Fibroblast of peridontal ligament (primary cell): Measurements from ENCODE around the gene ZNF219.

Source experiments
- DNase-seq: peaks from one replicate; pipeline ENCODE4 v3.0.0-alpha.2; 2010; ENCODE audit errors: extremely low read depth

Gene ZNF219

DNA sequence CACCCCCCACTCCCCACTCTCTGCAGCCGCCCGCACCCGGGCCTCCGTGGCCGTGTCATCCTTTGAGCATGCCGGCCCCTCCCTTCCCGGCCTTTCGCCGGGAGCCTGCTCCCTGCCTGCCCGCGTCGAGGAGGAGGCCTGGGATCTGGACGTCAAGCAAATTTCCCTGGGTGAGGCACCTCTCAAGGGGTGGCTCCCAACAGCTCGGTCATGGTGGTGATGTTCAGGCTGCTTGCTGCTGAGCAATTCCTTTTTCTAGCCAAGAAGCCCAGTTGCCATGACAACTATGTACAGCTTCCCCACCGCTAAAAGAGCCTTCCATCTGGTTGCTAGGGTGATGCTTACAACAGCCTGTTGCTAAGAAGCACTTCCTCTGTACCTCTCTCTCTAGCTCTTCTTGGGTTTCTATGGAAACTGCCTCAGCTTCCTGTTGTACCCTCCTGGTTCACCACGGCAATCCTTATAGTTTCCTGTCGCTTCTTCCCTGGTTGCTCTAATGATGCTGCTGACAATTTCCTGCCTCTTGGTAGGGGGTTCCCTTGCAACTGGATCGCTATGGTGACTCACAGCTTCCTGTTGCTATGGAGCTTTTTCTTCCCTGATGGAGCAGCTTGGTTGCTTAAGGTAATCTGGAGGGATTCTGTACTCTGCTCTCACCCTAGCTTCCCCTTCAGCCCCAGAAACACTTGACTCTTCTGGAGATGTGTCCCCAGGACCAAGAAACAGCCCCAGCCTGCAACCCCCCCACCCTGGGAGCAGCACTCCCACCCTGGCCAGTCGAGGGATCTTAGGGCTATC lies 11.0 kb downstream of the ZNF219 start:
- peak; percentile 96 for DNase-seq

- DNase-seq, result no peak
These were observed 11.6 kb downstream of the ZNF219 start for GRCh38 chr14:21086908-21087293.

- DNase-seq, result peak; percentile 87
These were observed 13.2 kb downstream of the ZNF219 start for GRCh38 chr14:21084998-21085853.

DNA sequence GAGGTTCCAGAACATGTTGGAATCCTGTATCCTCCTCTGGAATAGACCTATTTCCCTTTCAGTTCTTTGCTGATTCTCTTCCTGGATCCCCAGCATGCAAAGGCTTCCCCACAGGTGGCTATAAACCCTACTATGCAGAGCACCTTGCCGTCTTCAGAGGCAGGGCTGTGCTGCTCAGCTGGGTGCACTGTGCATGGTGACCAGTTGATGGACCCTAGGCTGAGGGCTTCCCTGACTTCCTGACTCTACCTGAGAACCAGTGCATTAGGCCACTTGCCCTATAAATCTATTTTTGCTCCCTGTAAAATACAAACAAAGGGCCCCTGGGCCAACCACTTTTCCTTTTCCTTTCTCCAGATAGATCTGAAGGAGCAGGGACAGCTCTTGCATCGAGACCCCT lies 14.1 kb downstream of the ZNF219 start:
- no peak for DNase-seq

- DNase-seq, result no peak
These were observed 14.7 kb downstream of the ZNF219 start for GRCh38 chr14:21083565-21084325.

- DNase-seq, result no peak
These were observed 16.8 kb downstream of the ZNF219 start for GRCh38 chr14:21081521-21082142.

GRCh38 chr14:21078726-21079125 lies 19.7 kb downstream of the ZNF219 start:
- no peak for DNase-seq

DNA sequence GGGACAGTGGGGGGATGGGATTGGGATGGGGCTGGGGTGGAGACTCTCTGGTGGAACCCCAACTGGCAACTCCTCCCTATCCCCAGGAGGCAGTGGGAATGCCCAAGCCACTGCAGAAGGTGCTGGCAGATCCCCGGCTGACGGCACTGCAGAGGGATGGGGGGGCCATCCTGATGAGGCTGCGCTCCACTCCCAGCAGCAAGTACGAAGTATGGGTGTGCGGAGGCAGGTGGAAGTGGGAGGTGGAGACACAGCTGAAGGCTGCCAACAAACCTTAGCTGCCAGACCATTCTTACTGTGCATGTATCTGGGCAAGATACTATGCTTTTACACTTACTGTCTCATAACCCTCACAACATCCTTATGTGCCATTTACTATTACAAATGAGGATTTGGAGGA lies 20.2 kb downstream of the ZNF219 start:
- no peak for DNase-seq

- no peak for DNase-seq
These were observed 20.8 kb downstream of the ZNF219 start for GRCh38 chr14:21077672-21078071.

DNA sequence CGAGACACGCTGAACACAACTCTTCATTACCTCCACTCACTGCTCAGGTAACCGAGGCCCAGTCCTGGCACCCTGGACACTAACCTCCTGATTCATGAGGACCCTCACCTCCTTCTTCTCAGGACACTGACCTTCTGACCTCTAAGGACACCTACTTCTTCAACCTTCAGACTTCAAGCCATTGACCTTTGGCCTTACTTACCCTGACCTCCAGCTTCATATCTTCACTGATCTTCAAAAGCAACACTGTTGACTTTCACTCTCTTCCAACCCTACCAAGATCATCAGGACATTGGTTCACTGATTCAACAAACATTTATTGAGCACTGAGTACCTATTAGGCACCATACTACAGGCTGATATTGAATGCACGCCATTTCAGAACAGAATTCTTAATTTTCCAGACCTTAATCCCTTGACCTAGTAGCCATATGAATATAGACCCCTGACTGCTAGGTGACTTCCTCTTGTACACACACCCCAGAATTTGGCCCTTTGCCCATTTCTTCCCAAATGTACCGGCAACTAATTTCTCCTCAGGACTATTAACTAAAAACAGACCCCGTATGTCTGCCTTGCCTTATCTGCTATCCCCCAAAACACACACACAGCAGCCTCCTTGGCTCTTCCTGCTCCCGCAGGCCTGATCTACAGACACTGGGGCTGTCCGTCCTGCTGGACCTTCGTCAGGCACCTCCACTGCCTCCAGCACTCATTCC lies 22.6 kb downstream of the ZNF219 start:
- DNase-seq, result no peak

DNA sequence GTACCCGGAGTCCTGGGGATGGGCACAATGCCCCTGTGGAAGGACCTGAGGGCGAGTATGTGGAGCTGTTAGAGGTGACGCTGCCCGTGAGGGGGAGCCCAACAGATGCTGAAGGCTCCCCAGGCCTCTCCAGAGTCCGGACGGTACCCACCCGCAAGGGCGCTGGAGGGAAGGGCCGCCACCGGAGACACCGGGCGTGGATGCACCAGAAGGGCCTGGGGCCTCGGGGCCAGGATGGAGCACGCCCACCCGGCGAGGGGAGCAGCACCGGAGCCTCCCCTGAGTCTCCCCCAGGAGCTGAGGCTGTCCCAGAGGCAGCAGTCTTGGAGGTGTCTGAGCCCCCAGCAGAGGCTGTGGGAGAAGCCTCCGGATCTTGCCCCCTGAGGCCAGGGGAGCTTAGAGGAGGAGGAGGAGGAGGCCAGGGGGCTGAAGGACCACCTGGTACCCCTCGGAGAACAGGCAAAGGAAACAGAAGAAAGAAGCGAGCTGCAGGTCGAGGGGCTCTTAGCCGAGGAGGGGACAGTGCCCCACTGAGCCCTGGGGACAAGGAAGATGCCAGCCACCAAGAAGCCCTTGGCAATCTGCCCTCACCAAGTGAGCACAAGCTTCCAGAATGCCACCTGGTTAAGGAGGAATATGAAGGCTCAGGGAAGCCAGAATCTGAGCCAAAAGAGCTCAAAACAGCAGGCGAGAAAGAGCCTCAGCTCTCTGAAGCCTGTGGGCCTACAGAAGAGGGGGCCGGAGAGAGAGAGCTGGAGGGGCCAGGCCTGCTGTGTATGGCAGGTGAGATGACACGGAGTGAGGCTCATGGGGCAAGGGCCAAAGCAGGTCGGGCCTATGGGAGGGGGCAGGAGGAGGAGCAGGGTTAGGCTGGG lies 23.8 kb downstream of the ZNF219 start:
- DNase-seq, result no peak

DNA sequence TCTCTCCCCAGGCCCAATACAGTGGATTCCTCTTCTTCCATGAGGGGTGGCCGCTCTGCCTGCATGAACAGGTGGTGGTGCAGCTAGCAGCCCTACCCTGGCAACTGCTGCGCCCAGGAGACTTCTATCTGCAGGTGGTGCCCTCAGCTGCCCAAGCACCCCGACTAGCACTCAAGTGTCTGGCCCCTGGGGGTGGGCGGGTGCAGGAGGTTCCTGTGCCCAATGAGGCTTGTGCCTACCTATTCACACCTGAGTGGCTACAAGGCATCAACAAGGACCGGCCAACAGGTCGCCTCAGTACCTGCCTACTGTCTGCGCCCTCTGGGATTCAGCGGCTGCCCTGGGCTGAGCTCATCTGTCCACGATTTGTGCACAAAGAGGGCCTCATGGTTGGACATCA lies 24.5 kb downstream of the ZNF219 start:
- DNase-seq, result no peak

GRCh38 chr14:21072781-21073339 lies 25.6 kb downstream of the ZNF219 start:
- DNase-seq, result no peak

- DNase-seq, result peak; percentile 97
These were observed 26.4 kb downstream of the ZNF219 start for GRCh38 chr14:21072031-21072473.

GRCh38 chr14:21071225-21072030 lies 27.0 kb downstream of the ZNF219 start:
- DNase-seq, result peak; percentile 92

DNA sequence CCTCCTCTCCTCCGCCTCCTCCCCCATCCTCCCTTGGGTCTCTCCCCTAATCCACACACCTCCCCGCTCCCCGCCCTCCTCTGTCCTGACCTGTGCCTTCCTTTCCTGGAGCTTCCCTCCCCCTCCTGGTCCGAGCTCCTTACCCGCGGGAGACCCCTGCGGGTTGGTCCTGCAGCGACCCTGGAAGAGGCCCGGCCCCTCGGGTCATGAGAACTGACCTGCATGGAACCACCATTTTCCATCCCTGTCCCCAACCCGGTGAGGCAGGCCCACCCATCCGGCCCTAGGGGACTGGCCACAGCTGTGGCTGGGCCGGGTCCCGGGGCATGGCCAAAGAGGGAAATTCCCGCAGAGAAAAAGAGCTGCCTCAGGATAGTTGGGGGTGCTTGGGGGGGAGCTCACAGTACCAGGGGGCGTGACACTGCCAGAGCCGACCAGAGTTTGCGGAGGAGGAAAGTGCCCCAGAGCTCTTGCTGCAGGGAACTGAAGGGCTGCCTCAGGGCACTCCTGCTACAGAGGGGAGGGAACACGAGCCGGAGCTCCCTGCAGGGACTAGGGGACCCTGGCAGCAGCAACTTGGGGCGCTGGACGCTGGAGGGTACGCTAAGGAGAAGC lies 27.7 kb downstream of the ZNF219 start:
- peak; percentile 34 for DNase-seq

- no peak for DNase-seq
These were observed 28.3 kb downstream of the ZNF219 start, which contains the start of gene ARHGEF40 for GRCh38 chr14:21070083-21070609. ARHGEF40 (plus strand) TSS chr14:21070304; CDS start chr14:21070397, 93 bp downstream.
